H54 (cell line): Measurements from ENCODE around the gene XRRA1.
A peak's percentile ranks its signal among the peaks of the same experiment; 100 is the strongest.

Source experiments
- DNase-seq: peaks from one replicate; pipeline ENCODE4 v3.0.0; 2011; ENCODE audit warnings: low spot score, mixed read lengths; ENCODE audit not compliant: insufficient read length
- FAIRE-seq: peaks from 3 replicates; lab custom pipeline; 2011; peaks lifted over from hg19 to GRCh38; lab: Jason Lieb, UNC
- POLR2A ChIP-seq: IDR thresholded peaks from 2 replicates; pipeline ENCODE4 v1.6.1; 2011; ENCODE audit warnings: low read depth, mild to moderate bottlenecking, low read length

Gene XRRA1

DNA sequence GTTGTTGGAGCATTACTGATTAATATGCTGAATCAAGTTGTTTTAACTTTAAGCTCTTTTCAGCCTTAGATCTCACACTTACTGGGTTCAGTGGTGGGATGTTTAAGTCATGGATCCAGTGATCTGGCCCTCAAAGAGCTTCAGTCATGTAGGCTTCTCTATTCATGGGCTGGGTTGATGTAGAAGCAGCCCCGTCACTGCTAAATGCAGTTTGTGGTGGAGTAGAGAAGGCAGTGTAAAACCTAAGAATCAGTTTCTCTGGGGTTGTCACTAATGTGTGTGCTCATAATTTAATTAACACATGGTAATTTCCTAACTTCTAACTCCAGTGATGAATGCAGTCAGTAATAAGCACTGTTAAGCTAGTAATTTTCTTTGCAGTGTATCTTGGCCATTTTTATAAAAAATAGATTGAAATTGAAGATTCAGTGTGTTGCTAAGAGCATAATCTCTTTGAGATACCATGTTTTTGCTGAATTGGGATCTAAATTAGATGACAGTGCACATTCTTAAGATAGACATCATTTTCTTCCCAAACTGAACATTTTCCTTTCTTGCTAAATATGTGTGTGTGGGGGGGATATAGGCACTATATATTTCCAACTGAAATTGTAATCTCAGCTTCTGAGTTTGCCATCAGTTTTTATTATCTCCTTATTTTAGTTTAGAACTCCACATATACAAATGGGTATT is 9.2 kb upstream of the XRRA1 start:
- no peak for TF ChIP-seq POLR2A
- FAIRE-seq = peak; percentile 11

GRCh38 chr11:74956397-74957015 is 7.6 kb upstream of the XRRA1 start:
- DNase-seq (no peak), FAIRE-seq (no peak)
- no peak for TF ChIP-seq POLR2A

More for the DNA sequence above, 9.2 kb upstream of the XRRA1 start:
- no peak for DNase-seq

GRCh38 chr11:74954199-74954598 is 5.3 kb upstream of the XRRA1 start:
- no peak for FAIRE-seq
- no peak for DNase-seq
- no peak for TF ChIP-seq POLR2A

DNA sequence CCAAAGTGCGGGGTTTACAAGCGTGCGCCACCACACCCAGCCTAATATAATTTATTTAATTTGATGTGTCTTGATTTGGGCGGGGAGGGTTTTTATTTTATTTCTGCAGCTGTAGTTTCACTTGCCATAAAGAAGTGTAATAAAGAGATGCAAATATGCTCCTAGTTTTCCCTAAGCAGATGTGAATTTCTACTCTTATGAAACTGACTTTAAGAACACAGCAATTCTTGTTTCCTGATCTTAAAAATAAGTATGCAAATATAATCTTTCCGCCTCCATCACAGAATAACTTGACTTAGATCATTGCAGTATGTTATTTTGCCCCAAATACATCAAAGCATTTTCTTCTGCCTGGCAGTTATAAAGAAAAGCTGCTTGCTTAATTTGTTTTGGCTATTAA is 4.6 kb upstream of the XRRA1 start:
- FAIRE-seq = no peak
- TF ChIP-seq POLR2A = no peak
- DNase-seq = no peak

DNA sequence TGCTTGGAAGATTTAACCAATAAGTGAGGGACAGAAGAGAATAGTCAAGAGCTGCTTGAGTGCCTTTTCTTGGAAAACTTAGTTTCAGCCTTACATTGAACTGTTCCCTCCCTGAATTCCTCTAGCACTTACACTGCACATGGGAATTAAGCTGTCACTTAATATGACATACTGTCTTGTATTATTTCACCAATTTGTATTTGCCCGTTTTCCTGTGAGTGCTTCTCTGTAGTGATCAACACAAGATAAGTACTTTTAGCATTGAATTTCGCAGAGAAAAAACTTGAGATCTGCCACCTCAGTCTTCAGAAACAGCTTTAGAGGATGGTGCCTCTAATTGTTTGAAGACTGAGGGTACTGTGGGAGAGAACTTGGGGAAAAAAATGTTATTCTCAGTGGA is 3.9 kb upstream of the XRRA1 start:
- DNase-seq (no peak), FAIRE-seq (no peak)
- TF ChIP-seq POLR2A = no peak

GRCh38 chr11:74951226-74951625 is 2.3 kb upstream of the XRRA1 start:
- FAIRE-seq = no peak
- no peak for DNase-seq
- no peak for TF ChIP-seq POLR2A

- TF ChIP-seq POLR2A = no peak
- FAIRE-seq (no peak), DNase-seq (no peak)
These were observed 1.6 kb upstream of the XRRA1 start for GRCh38 chr11:74950374-74950969.

DNA sequence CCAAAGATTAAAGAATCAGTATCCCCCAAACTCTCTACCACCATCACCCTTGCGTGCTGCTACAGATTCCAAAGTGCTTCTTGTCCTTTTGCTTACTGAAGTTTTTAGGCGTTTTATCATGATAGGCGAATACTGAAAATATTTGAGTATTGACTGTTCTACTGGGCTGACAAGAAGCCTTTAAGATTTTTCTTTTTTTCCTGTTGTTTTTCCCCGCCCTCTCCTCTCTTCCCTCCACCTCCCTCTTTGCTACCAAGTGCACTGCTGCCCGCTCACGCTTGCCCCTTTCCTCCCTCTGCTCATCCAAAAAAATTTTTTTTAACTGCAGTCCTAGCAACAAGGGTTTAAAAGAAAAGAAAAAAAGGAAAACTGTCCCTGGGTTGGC is 854 bp upstream of the XRRA1 start:
- FAIRE-seq (no peak), DNase-seq (no peak)
- TF ChIP-seq POLR2A = no peak

DNA sequence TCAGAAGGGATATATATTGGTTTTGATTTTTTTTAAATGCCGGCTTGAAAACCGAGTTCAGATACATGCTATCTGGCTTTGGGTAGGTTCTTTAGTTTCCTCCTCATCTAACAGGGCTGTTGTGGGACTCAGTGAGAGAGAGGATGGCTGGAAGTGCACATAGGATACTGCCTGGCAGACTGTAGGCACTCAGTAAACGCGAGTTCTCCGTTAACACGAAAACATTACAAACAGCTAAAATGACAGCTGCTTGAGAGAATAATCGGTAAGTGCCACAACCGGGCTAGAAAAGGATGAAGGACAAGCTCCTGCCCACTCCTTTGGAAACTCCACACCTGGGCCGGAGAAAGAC is 369 bp downstream of the XRRA1 start:
- no peak for TF ChIP-seq POLR2A
- no peak for DNase-seq
- no peak for FAIRE-seq

GRCh38 chr11:74942073-74942759 is 6.7 kb downstream of the XRRA1 start:
- TF ChIP-seq POLR2A = no peak
- DNase-seq (no peak), FAIRE-seq (no peak)

- no peak for TF ChIP-seq POLR2A
- no peak for FAIRE-seq
- DNase-seq = no peak
These were observed 7.4 kb downstream of the XRRA1 start for GRCh38 chr11:74941492-74941891.

GRCh38 chr11:74937696-74938475 is 11.0 kb downstream of the XRRA1 start:
- no peak for TF ChIP-seq POLR2A
- DNase-seq = no peak
- no peak for FAIRE-seq

DNA sequence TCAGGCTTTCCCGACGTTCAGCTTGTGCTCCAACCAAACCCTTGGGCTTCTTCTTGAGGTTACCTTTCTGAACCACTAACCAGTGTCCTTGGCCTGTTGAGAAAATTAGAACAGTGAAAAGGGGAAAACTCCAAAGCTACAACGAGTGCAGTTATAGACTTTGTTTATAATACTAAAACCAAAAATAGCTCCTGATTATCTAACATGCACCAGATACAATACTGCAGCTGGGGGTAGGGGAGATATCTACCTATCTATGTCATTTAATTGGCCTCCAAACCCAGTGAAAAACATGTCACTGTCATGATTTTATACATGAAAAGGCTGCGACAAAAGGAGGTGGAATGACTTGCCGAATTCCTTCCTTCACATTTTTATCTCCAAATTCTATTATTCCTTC is 11.9 kb downstream of the XRRA1 start:
- DNase-seq = no peak
- FAIRE-seq = no peak

More for the DNA sequence above, 11.9 kb downstream of the XRRA1 start:
- TF ChIP-seq POLR2A = no peak
